OCI-LY7 (cell line): ENCODE data around the gene HOXC9. TPM values are rescaled to one million over a fixed set of nuclear protein-coding genes. Genes with fewer than 3 reads are reported as not detected.

ENCODE experiments used
- BruUV-seq: library from RNA; stranded (reverse); fragments of 400-500 nt; replicated peaks from 2 replicates; lab custom pipeline; 2021; lab: Mats Ljungman, UMichigan
- CTCF ChIA-PET: fragments of 300-600 bp; sonication (Branson Sonifier 250); formaldehyde crosslinking; loops from one replicate; lab custom pipeline; 2022; ENCODE audit warnings: antibody characterized with exemption; ENCODE audit not compliant: unreplicated experiment; lab: Charles Lee
- POLR2A ChIA-PET: fragments of 300-600 bp; sonication (Branson Sonifier 250); formaldehyde crosslinking; loops from one replicate; lab custom pipeline; 2022; ENCODE audit warnings: antibody characterized with exemption; lab: Charles Lee
- DNase-seq: peaks from one replicate; pipeline ENCODE4 v3.0.0-alpha.2; 2015; ENCODE audit warnings: low spot score
- H2AFZ ChIP-seq: fragments of 200-600 bp; sonication (generic), shearing (Covaris generic); 2 replicates; pipeline ENCODE4 v1.6.1; 2014; ENCODE audit warnings: mild to moderate bottlenecking, antibody characterized with exemption, low read length, moderate library complexity
- H3K27ac ChIP-seq: fragments of 200-600 bp; sonication (generic); 2 replicates; pipeline ENCODE4 v1.5.1; 2014; ENCODE audit warnings: mixed run types, low read depth, mild to moderate bottlenecking, moderate library complexity, low read length, inconsistent platforms; ENCODE audit not compliant: poor library complexity, severe bottlenecking
- H3K36me3 ChIP-seq: fragments of 200-600 bp; sonication (generic); 2 replicates; pipeline ENCODE4 v1.6.1; 2014; ENCODE audit warnings: mild to moderate bottlenecking, antibody characterized with exemption, low read length, moderate library complexity, mixed read lengths; ENCODE audit not compliant: insufficient read depth
- H3K4me1 ChIP-seq: fragments of 200-600 bp; sonication (generic); 2 replicates; pipeline ENCODE4 v1.5.1; 2014; ENCODE audit warnings: mild to moderate bottlenecking, low read length; ENCODE audit not compliant: insufficient read depth, poor library complexity, severe bottlenecking
- H3K4me2 ChIP-seq: fragments of 200-600 bp; sonication (generic); 2 replicates; pipeline ENCODE4 v1.6.1; 2014; ENCODE audit warnings: mild to moderate bottlenecking, low read length
- H3K4me3 ChIP-seq: fragments of 200-600 bp; sonication (generic); 2 replicates; pipeline ENCODE4 v1.5.1; 2014; ENCODE audit warnings: mild to moderate bottlenecking, low read depth, low read length; ENCODE audit not compliant: poor library complexity, severe bottlenecking
- H3K79me2 ChIP-seq: fragments of 200-600 bp; sonication (generic); 2 replicates; pipeline ENCODE4 v1.6.1; 2016; ENCODE audit warnings: low read depth, mild to moderate bottlenecking, low read length, moderate library complexity, mixed read lengths; ENCODE audit not compliant: insufficient read depth
- H3K9me2 ChIP-seq: fragments of 200-600 bp; sonication (generic); 2 replicates; pipeline ENCODE4 v1.6.1; 2016; ENCODE audit warnings: mild to moderate bottlenecking, low read length, mixed read lengths; ENCODE audit not compliant: insufficient read depth
- H3K9me3 ChIP-seq: fragments of 200-600 bp; sonication (generic); 2 replicates; pipeline ENCODE4 v1.6.1; 2014; ENCODE audit warnings: mild to moderate bottlenecking, mixed run types, low read length, mixed read lengths
- H4K20me1 ChIP-seq: fragments of 200-600 bp; sonication (generic); 2 replicates; pipeline ENCODE4 v1.6.1; 2014; ENCODE audit warnings: mild to moderate bottlenecking, antibody characterized with exemption, low read length, moderate library complexity, mixed read lengths; ENCODE audit not compliant: insufficient read depth
- EZH2phosphoT487 ChIP-seq: fragments of 200-600 bp; sonication (generic); IDR thresholded peaks from 2 replicates; pipeline ENCODE4 v1.6.1; 2018; ENCODE audit warnings: low read depth, borderline replicate concordance, mild to moderate bottlenecking, mixed run types, antibody characterized with exemption, low read length, moderate library complexity, mixed read lengths
- intact Hi-C: fragments of 100-400 bp; cut with micrococcal nuclease; formaldehyde crosslinking; loops from one replicate; pipeline ENCODE4 v1.10.0; 2022; ENCODE audit not compliant: unreplicated experiment
- total RNA-seq, 2 experiments: library from RNA; depleted of rRNA in 1 of 2; stranded (reverse); fragments of >200 nt in 1 of 2; shearing (Covaris generic) in 1 of 2; gene quantifications; 2 replicates each; pipeline ENCODE4 v1.2.3, GENCODE V29; 2014 to 2022
- TF ChIP-seq, protein P1 (sequence below): fragments of 200-600 bp; sonication (generic); conservative IDR thresholded peaks from 2 replicates; pipeline ENCODE4 v1.5.1; 2014; ENCODE audit warnings: mild to moderate bottlenecking, antibody characterized with exemption, low read length, moderate library complexity, mixed read lengths

HOXC9 gene
- total RNA-seq, 2 experiments from 2014 or later = 0.42 TPM; not detected in 1

DNA sequence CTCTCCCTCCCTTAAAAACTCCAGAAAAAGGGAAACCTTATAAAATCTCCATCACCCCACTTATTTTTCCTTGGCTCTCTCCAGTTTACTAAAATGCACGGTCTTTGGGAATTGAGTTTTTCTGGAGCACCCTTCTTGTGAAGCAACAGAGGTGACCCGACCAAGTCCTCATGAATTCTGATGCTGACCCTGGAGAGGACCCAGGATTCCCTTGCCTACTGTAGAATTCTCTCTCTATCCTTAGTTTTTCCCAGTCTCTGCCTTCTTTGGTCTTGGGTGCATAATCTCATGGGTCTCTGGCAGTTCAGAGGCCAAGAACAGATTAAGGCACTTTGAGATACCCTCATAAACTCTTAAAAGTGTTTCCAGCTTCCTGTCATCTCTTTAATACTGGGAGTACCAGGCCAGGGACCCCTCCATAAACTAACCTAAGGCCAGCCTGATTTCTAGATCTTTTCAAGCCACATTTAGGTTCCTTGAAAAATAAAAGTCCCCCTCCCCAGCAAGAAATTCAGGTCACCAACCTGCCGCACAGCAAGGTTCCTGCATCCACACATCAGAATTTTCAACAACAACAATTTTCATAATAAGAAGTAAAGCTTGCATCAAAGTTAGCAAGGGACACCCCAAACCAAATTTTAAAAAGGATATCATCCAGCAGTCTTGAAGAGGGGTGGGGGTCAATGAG is 48.6 kb downstream of the HOXC9 start:
- H3K4me1 ChIP-seq = peaks cover 37% of the 10 kb centered on the region
- no TSS peak for BruUV-seq

DNA sequence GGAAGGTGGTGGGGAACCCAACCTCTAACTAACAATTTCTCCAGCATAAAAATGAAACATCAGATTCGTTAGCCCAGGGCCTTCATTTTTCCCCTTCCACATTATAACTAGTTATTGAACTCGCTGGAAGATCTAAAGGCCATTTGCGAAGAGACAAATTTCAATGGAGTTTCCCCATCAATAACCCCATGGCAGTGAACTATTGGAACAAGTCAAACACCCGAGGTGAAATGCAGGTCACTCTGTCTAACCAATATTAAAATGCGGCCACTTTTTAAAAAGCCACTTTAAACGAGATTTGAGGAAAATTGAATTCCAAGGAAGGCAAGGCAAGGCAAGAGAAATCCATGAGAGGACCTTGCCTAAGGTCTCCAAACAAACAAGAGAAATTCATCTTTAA is 49.1 kb downstream of the HOXC9 start:
- ChIA-PET POLR2A (no interaction called here), CTCF (no interaction called here)
- TF ChIP-seq, protein P1, sequence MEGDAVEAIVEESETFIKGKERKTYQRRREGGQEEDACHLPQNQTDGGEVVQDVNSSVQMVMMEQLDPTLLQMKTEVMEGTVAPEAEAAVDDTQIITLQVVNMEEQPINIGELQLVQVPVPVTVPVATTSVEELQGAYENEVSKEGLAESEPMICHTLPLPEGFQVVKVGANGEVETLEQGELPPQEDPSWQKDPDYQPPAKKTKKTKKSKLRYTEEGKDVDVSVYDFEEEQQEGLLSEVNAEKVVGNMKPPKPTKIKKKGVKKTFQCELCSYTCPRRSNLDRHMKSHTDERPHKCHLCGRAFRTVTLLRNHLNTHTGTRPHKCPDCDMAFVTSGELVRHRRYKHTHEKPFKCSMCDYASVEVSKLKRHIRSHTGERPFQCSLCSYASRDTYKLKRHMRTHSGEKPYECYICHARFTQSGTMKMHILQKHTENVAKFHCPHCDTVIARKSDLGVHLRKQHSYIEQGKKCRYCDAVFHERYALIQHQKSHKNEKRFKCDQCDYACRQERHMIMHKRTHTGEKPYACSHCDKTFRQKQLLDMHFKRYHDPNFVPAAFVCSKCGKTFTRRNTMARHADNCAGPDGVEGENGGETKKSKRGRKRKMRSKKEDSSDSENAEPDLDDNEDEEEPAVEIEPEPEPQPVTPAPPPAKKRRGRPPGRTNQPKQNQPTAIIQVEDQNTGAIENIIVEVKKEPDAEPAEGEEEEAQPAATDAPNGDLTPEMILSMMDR = no peak
- no peak for TF ChIP-seq EZH2phosphoT487
- Histone ChIP-seq H3K79me2 (peaks cover 4% of the 10 kb centered on the region; the same call in 1 of the 2 replicates), H3K36me3 (no peaks in the 10 kb centered on the region), H3K9me3 (no peaks in the 10 kb centered on the region), H2AFZ (no peak overlapping the region), H3K27ac (no peak overlapping the region), H3K4me1 (peaks cover 31% of the 10 kb centered on the region), H3K4me2 (no peak overlapping the region), H4K20me1 (no peaks in the 10 kb centered on the region), H3K9me2 (no peaks in the 10 kb centered on the region), H3K4me3 (no peak overlapping the region)
- no TSS peak for BruUV-seq
- DNase-seq = no peak
- intact Hi-C loops = no loop called here

More for the DNA sequence above, 48.6 kb downstream of the HOXC9 start:
- DNase-seq = no peak
- Histone ChIP-seq H3K9me3 (no peaks in the 10 kb centered on the region), H3K4me2 (no peak overlapping the region), H3K27ac (no peak overlapping the region), H2AFZ (no peak overlapping the region), H3K9me2 (no peaks in the 10 kb centered on the region), H3K4me3 (no peak overlapping the region), H3K79me2 (no peaks in the 10 kb centered on the region), H3K36me3 (no peaks in the 10 kb centered on the region), H4K20me1 (no peaks in the 10 kb centered on the region)
- intact Hi-C loops = no loop called here
- CTCF ChIA-PET = no interaction called here
- POLR2A ChIA-PET = no interaction called here
- no peak for TF ChIP-seq EZH2phosphoT487
- TF ChIP-seq, protein P1 = no peak

DNA sequence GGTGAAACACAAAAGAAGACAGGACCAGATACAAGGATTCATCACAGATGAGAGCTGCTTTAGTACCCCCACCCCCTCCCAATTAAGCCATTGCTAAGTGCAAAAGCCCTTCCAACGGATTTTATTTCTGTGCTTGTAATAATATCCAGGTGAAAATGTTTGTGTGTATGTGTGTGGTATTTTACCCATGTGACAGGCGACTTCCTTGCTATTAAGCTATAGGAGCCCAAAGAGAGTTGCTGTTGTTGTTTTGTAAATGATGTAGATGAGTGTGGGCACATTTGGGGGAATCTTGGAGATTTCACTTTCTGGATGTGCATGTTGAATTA is 50.5 kb downstream of the HOXC9 start:
- Histone ChIP-seq H2AFZ (no peak overlapping the region), H4K20me1 (0 out of 2 replicates have a peak, but pooled peaks cover 2% of the 10 kb centered on the region), H3K79me2 (peaks cover 15% of the 10 kb centered on the region), H3K4me1 (peaks cover 29% of the 10 kb centered on the region), H3K27ac (no peak overlapping the region), H3K36me3 (no peaks in the 10 kb centered on the region), H3K9me3 (no peaks in the 10 kb centered on the region), H3K4me2 (no peak overlapping the region), H3K9me2 (no peaks in the 10 kb centered on the region), H3K4me3 (no peak overlapping the region)
- no TSS peak for BruUV-seq
- DNase-seq = no peak
- CTCF ChIA-PET = interaction anchor here (0.6 to 0.9 kb wide), 2 partner anchors 117 to 155 kb away, joined by 4 read pairs; no protein-coding TSS in a partner anchor
- POLR2A ChIA-PET = interaction anchor here (0.7 to 1.5 kb wide), 4 partner anchors 9 to 145 kb away, joined by 3 to 5 read pairs (median 4); no protein-coding TSS in a partner anchor
- no peak for TF ChIP-seq EZH2phosphoT487
- TF ChIP-seq, protein P1 = no peak
- intact Hi-C loops = no loop called here
